Effector memory CD4-positive, alpha-beta T cell (primary cell): ENCODE data around the gene HOXB9.

ENCODE experiments used
- DNase-seq, 3 donors: peaks; one replicate each; pipeline ENCODE4 v3.0.0-alpha.2; 2020
- H3K27ac ChIP-seq: 2 replicates; pipeline ENCODE4 v1.7.0; 2013; ENCODE audit warnings: mild to moderate bottlenecking, low read length, moderate library complexity; ENCODE audit not compliant: insufficient read depth, poor library complexity, severe bottlenecking
- H3K27me3 ChIP-seq: replicated peaks from 2 replicates; pipeline ENCODE4 v1.7.0; 2013; ENCODE audit warnings: mild to moderate bottlenecking, low read length; ENCODE audit not compliant: insufficient read depth, control insufficient read depth, poor library complexity, severe bottlenecking
- H3K36me3 ChIP-seq: 2 replicates; pipeline ENCODE4 v1.7.0; 2013; ENCODE audit warnings: mild to moderate bottlenecking, low read length, moderate library complexity; ENCODE audit not compliant: control insufficient read depth, insufficient read depth
- H3K4me1 ChIP-seq: 2 replicates; pipeline ENCODE4 v1.7.0; 2013; ENCODE audit warnings: low read length, mild to moderate bottlenecking; ENCODE audit not compliant: control insufficient read depth, insufficient read depth, poor library complexity, severe bottlenecking
- H3K4me3 ChIP-seq: 2 replicates; pipeline ENCODE4 v1.7.0; 2013; ENCODE audit warnings: low read length, low read depth, mild to moderate bottlenecking; ENCODE audit not compliant: insufficient read depth, poor library complexity, severe bottlenecking
- H3K9me3 ChIP-seq: 2 replicates; pipeline ENCODE4 v1.7.0; 2013; ENCODE audit warnings: mild to moderate bottlenecking, low read length, moderate library complexity; ENCODE audit not compliant: control insufficient read depth

Gene HOXB9

GRCh38 chr17:48579760-48580554, 46.2 kb downstream of the HOXB9 start:
- H3K27ac ChIP-seq: no peak overlapping the region
- DNase-seq: no peak
- no peaks in the 10 kb centered on the region for H3K9me3 ChIP-seq
- H3K36me3 ChIP-seq: no peaks in the 10 kb centered on the region
- H3K4me3 ChIP-seq: no peak overlapping the region
- peaks cover 23% of the 10 kb centered on the region for H3K4me1 ChIP-seq
- H3K27me3 ChIP-seq: peaks cover 24% of the 10 kb centered on the region

GRCh38 chr17:48579471-48579759, 46.7 kb downstream of the HOXB9 start:
- Histone ChIP-seq H3K27ac (no peak overlapping the region), H3K27me3 (peaks cover 24% of the 10 kb centered on the region), H3K4me3 (peak overlapping the region; percentile 81), H3K4me1 (peaks cover 21% of the 10 kb centered on the region), H3K9me3 (no peaks in the 10 kb centered on the region), H3K36me3 (no peaks in the 10 kb centered on the region)
- no peak for DNase-seq

GRCh38 chr17:48578616-48579470, 47.3 kb downstream of the HOXB9 start:
- no peaks in the 10 kb centered on the region for H3K36me3 ChIP-seq
- H3K27me3 ChIP-seq: peaks cover 24% of the 10 kb centered on the region
- peak overlapping the region; percentile 63 for H3K27ac ChIP-seq
- H3K4me1 ChIP-seq: peaks cover 21% of the 10 kb centered on the region
- no peaks in the 10 kb centered on the region for H3K9me3 ChIP-seq
- peak overlapping the region; percentile 81 for H3K4me3 ChIP-seq
- DNase-seq: no peak

- DNase-seq: peak; percentile 48 to 73 (median 64)
- Histone ChIP-seq H3K36me3 (no peaks in the 10 kb centered on the region), H3K9me3 (no peaks in the 10 kb centered on the region), H3K4me3 (peak within 1 kb of the TSS; percentile 81), H3K27me3 (peaks cover 24% of the 10 kb centered on the region), H3K4me1 (peaks cover 21% of the 10 kb centered on the region), H3K27ac (peak within 1 kb of the TSS; percentile 63)
Measured at GRCh38 chr17:48577946-48578615, 48.1 kb downstream of the HOXB9 start, which contains the start of gene HOXB4. TSS of gene HOXB4 (minus strand) at chr17:48578350. CDS start at chr17:48578319, 31 bp downstream.

- H3K27ac ChIP-seq: no peak overlapping the region
- no peaks in the 10 kb centered on the region for H3K36me3 ChIP-seq
- H3K9me3 ChIP-seq: no peaks in the 10 kb centered on the region
- peaks cover 21% of the 10 kb centered on the region for H3K4me1 ChIP-seq
- no peak for DNase-seq
- H3K4me3 ChIP-seq: peak overlapping the region; percentile 81
- H3K27me3 ChIP-seq: peaks cover 24% of the 10 kb centered on the region
Measured at GRCh38 chr17:48577330-48577945, 48.7 kb downstream of the HOXB9 start.

- Histone ChIP-seq H3K4me3 (peak overlapping the region; percentile 81), H3K27ac (no peak overlapping the region), H3K4me1 (peaks cover 21% of the 10 kb centered on the region), H3K9me3 (no peaks in the 10 kb centered on the region), H3K36me3 (no peaks in the 10 kb centered on the region), H3K27me3 (peaks cover 17% of the 10 kb centered on the region)
- no peak for DNase-seq
Measured at GRCh38 chr17:48576479-48577309, 49.5 kb downstream of the HOXB9 start.

- H3K9me3 ChIP-seq: no peaks in the 10 kb centered on the region
- no peaks in the 10 kb centered on the region for H3K36me3 ChIP-seq
- H3K27ac ChIP-seq: no peak overlapping the region
- peaks cover 9% of the 10 kb centered on the region for H3K27me3 ChIP-seq
- no peak for DNase-seq
- H3K4me1 ChIP-seq: peaks cover 21% of the 10 kb centered on the region
- H3K4me3 ChIP-seq: no peak overlapping the region
Measured at GRCh38 chr17:48575673-48576478, 50.3 kb downstream of the HOXB9 start.

GRCh38 chr17:48575066-48575582, 51.0 kb downstream of the HOXB9 start:
- no peak overlapping the region for H3K4me3 ChIP-seq
- peaks cover 3% of the 10 kb centered on the region for H3K27me3 ChIP-seq
- DNase-seq: no peak
- H3K36me3 ChIP-seq: no peaks in the 10 kb centered on the region
- no peak overlapping the region for H3K27ac ChIP-seq
- no peaks in the 10 kb centered on the region for H3K9me3 ChIP-seq
- peaks cover 21% of the 10 kb centered on the region for H3K4me1 ChIP-seq
